Body of pancreas (tissue), 4 donors: ENCODE measurements around the gene ELOVL5.

Experiments
- CTCF ChIP-seq, 7 experiments: fragments of 450-650 bp in 4 of 7; fragments of 200-600 bp in 3 of 7; sonication (generic) in 3 of 7; IDR thresholded peaks; one replicate each; pipeline ENCODE4 v1.5.1; 2016 to 2019; ENCODE audit warnings: antibody characterized with exemption in 7 of 7
- POLR2A ChIP-seq, 3 donors: fragments of 450-650 bp; IDR thresholded peaks; one replicate each; pipeline ENCODE4 v1.6.1; 2016; ENCODE audit warnings: antibody characterized with exemption in 3 of 3, mild to moderate bottlenecking in 2 of 3

- no peak for TF ChIP-seq CTCF (IDR thresholded peaks at IDR 0.05)
- no peak for TF ChIP-seq POLR2A (IDR thresholded peaks at IDR 0.05)
These were observed 49.3 kb downstream of the ELOVL5 start for GRCh38 chr6:53299331-53300005.
